ENCODE data around the gene ATP6V1G2.
"Not testable (repeated sequence)": the region's sequence is repeated elsewhere in the genome, so short reads cannot be mapped to it uniquely, and the experiment has no call there.

Gene ATP6V1G2

GRCh38 chr6:31546339-31546957 is at the start of gene ATP6V1G2:
ATP6V1G2 (minus strand) TSS chr6:31546608; CDS start chr6:31546559, 49 bp downstream.
- peak; percentile 77 for DNase-seq (ENCODE audit: low spot score)

GRCh38 chr6:31592396-31592771 is 46.0 kb upstream of the ATP6V1G2 start:
- no peak for DNase-seq (ENCODE audit: low spot score)

GRCh38 chr6:31590691-31591090 is 44.3 kb upstream of the ATP6V1G2 start:
- not testable (repeated sequence) for DNase-seq (ENCODE audit: low spot score)

- no peak for DNase-seq (ENCODE audit: low spot score)
These were observed 42.7 kb upstream of the ATP6V1G2 start for GRCh38 chr6:31588871-31589650.

- no peak for DNase-seq (ENCODE audit: low spot score)
These were observed 41.7 kb upstream of the ATP6V1G2 start for GRCh38 chr6:31587791-31588777.

- DNase-seq (ENCODE audit: low spot score): no peak
These were observed 40.3 kb upstream of the ATP6V1G2 start for GRCh38 chr6:31586599-31587281.

GRCh38 chr6:31586008-31586407 is 39.6 kb upstream of the ATP6V1G2 start, which contains the start of gene LST1:
LST1 (plus strand) TSS chr6:31586277; CDS start chr6:31587300, 1,023 bp downstream.
- no peak for DNase-seq (ENCODE audit: low spot score)

- no peak for DNase-seq (ENCODE audit: low spot score)
These were observed 39.1 kb upstream of the ATP6V1G2 start for GRCh38 chr6:31585491-31585890.

- no peak for DNase-seq (ENCODE audit: low spot score)
These were observed 35.8 kb upstream of the ATP6V1G2 start, which contains the start of gene LTB for GRCh38 chr6:31582230-31582643. LTB (minus strand) TSS chr6:31582424; CDS start chr6:31582417, 7 bp downstream.

GRCh38 chr6:31581434-31582229 is 35.2 kb upstream of the ATP6V1G2 start:
- no peak for DNase-seq (ENCODE audit: low spot score)

- DNase-seq (ENCODE audit: low spot score): peak; percentile 90
These were observed 34.5 kb upstream of the ATP6V1G2 start for GRCh38 chr6:31580807-31581433.

- no peak for DNase-seq (ENCODE audit: low spot score)
These were observed 34.0 kb upstream of the ATP6V1G2 start for GRCh38 chr6:31580438-31580740.

GRCh38 chr6:31579546-31580437 is 33.4 kb upstream of the ATP6V1G2 start:
- DNase-seq (ENCODE audit: low spot score): no peak

- DNase-seq (ENCODE audit: low spot score): no peak
These were observed 32.7 kb upstream of the ATP6V1G2 start for GRCh38 chr6:31579119-31579505.

- no peak for DNase-seq (ENCODE audit: low spot score)
These were observed 32.0 kb upstream of the ATP6V1G2 start for GRCh38 chr6:31578184-31579118.

GRCh38 chr6:31577579-31577966 is 31.2 kb upstream of the ATP6V1G2 start:
- no peak for DNase-seq (ENCODE audit: low spot score)

GRCh38 chr6:31576897-31577578 is 30.6 kb upstream of the ATP6V1G2 start:
- DNase-seq (ENCODE audit: low spot score): no peak

All from hepatic stellate cell (primary cell).